Thyroid gland (tissue), 4 donors: ENCODE results near the gene KISS1R. TPM values are rescaled to one million over a fixed set of nuclear protein-coding genes. Genes with fewer than 3 reads are reported as not detected.
"Not testable (repeated sequence)": the region's sequence is repeated elsewhere in the genome, so short reads cannot be mapped to it uniquely, and the experiment has no call there.

Experiments
- DNase-seq, 2 donors: peaks; one replicate each; pipeline ENCODE4 v3.0.0-alpha.2; 2019
- H3K27ac ChIP-seq, 3 donors: fragments of 200-600 bp; sonication (generic); 1 replicate in 2 of 3; 2 replicates in 1 of 3; pipeline ENCODE4 v1.5.1; 2016 to 2019; ENCODE audit warnings: mild to moderate bottlenecking in 1 of 3, moderate library complexity in 1 of 3
- H3K27me3 ChIP-seq: fragments of 200-600 bp; sonication (generic); one replicate; pipeline ENCODE4 v1.5.1; 2019
- H3K36me3 ChIP-seq, 2 donors: fragments of 200-600 bp; sonication (generic); one replicate each; pipeline ENCODE4 v1.5.1; 2016 to 2019
- H3K4me1 ChIP-seq, 2 donors: fragments of 200-600 bp; sonication (generic); one replicate each; pipeline ENCODE4 v1.5.1; 2017 to 2019
- H3K4me3 ChIP-seq, 3 donors: fragments of 200-600 bp; sonication (generic); replicated peaks in 1 of 3; 1 replicate in 2 of 3; 2 replicates in 1 of 3; pipeline ENCODE4 v1.5.1; 2016; ENCODE audit warnings: mild to moderate bottlenecking in 1 of 3
- H3K9me3 ChIP-seq: fragments of 200-600 bp; sonication (generic); one replicate; pipeline ENCODE4 v1.5.1; 2017
- POLR2A ChIP-seq, 2 donors: fragments of 450-650 bp; IDR thresholded peaks; one replicate each; pipeline ENCODE4 v1.6.1; 2017; ENCODE audit warnings: antibody characterized with exemption in 2 of 2, mild to moderate bottlenecking in 2 of 2, moderate library complexity in 1 of 2
- WGBS, 2 donors: methylation state at CpG; one replicate each; pipeline ENCODE4 v1.1.5; 2017; 5-methylcytosine and 5-hydroxymethylcytosine counted together
- intact Hi-C: fragments of 100-400 bp; cut with DNase I; formaldehyde crosslinking; loops from one replicate; pipeline ENCODE4 v1.15.1; 2023
- total RNA-seq, 4 donors: library from RNA; depleted of rRNA; stranded (reverse); fragments of >200 nt; gene quantifications; one replicate each; pipeline ENCODE4 v1.2.3, GENCODE V29; 2016
- TF ChIP-seq, protein P1 (sequence below), 6 experiments: fragments of 200-600 bp in 3 of 6; fragments of 450-650 bp in 3 of 6; sonication (generic) in 3 of 6; IDR thresholded peaks; one replicate each; pipeline ENCODE4 v1.5.1; 2016 to 2019; ENCODE audit warnings: antibody characterized with exemption in 6 of 6, mild to moderate bottlenecking in 2 of 6, inconsistent platforms in 1 of 6, moderate library complexity in 1 of 6

The KISS1R gene
- total RNA-seq, 4 donors from 2014 or later, result not detected

GRCh38 chr19:873084-873483, 44.0 kb upstream of the KISS1R start:
- TF ChIP-seq, protein P1, sequence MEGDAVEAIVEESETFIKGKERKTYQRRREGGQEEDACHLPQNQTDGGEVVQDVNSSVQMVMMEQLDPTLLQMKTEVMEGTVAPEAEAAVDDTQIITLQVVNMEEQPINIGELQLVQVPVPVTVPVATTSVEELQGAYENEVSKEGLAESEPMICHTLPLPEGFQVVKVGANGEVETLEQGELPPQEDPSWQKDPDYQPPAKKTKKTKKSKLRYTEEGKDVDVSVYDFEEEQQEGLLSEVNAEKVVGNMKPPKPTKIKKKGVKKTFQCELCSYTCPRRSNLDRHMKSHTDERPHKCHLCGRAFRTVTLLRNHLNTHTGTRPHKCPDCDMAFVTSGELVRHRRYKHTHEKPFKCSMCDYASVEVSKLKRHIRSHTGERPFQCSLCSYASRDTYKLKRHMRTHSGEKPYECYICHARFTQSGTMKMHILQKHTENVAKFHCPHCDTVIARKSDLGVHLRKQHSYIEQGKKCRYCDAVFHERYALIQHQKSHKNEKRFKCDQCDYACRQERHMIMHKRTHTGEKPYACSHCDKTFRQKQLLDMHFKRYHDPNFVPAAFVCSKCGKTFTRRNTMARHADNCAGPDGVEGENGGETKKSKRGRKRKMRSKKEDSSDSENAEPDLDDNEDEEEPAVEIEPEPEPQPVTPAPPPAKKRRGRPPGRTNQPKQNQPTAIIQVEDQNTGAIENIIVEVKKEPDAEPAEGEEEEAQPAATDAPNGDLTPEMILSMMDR (IDR thresholded peaks at IDR 0.05), result no peak
- no peak for TF ChIP-seq POLR2A (IDR thresholded peaks at IDR 0.05)
- Histone ChIP-seq H3K27ac (no peak overlapping the region), H3K27me3 (no peaks in the 10 kb centered on the region), H3K4me3 (no peak overlapping the region), H3K4me1 (peaks cover 0 to 4% of the 10 kb centered on the region in 2 donors), H3K9me3 (no peaks in the 10 kb centered on the region), H3K36me3 (peaks cover 26% of the 10 kb centered on the region in 2 donors)
- DNase-seq, result peak in 1 of 2 donors; percentile 26
- WGBS, 2 donors, result 100% methylated on average over 3 to 4 of the region's 13 CpGs
- intact Hi-C loops, result no loop called here

DNA sequence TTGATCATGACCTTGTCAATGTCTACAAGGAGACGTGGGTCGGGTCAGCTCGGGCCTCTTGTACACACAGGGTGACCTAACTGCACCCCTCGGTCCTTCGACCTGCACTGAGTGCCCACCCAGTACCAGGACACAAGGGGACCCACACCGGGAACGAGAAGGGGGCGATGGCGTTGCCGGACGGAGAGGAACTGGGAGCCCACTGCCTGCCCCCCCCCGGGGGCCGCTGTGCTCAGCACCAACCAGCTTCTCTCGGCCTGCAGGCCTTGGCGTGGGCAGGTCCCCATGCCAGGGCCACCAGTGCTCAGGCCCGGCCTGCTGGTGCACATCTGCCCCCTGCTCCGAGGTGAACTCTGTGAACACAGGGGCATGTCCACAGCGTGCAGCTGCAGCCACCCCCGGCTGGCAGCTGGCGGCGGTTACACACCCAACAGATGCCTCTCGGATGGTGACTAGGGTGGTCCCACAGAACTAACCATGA, 43.5 kb upstream of the KISS1R start:
- no peak for DNase-seq
- Histone ChIP-seq H3K9me3 (no peaks in the 10 kb centered on the region), H3K36me3 (peaks cover 24 to 26% of the 10 kb centered on the region in 2 donors), H3K4me3 (no peak overlapping the region), H3K27ac (no peak overlapping the region), H3K4me1 (peaks cover 0 to 4% of the 10 kb centered on the region in 2 donors), H3K27me3 (no peaks in the 10 kb centered on the region)
- intact Hi-C loops, result no loop called here
- TF ChIP-seq, protein P1 (IDR thresholded peaks at IDR 0.05), result no peak
- no peak for TF ChIP-seq POLR2A (IDR thresholded peaks at IDR 0.05)
- 93 to 94% methylated on average over 3 to 17 of the region's 22 CpGs for WGBS, 2 donors

- H3K4me3 ChIP-seq, result no peak overlapping the region
- no peaks in the 10 kb centered on the region for H3K27me3 ChIP-seq
- H3K27ac ChIP-seq, result no peak overlapping the region
- TF ChIP-seq, protein P1 (IDR thresholded peaks at IDR 0.05), result no peak
- no peak for TF ChIP-seq POLR2A (IDR thresholded peaks at IDR 0.05)
- peaks cover 34% of the 10 kb centered on the region in 2 donors for H3K36me3 ChIP-seq
- H3K4me1 ChIP-seq, result no peaks in the 10 kb centered on the region
- no peaks in the 10 kb centered on the region for H3K9me3 ChIP-seq
- intact Hi-C loops, result no loop called here
- WGBS, 2 donors, result 90 to 95% methylated on average over 23 to 27 of the region's 28 CpGs
- no peak for DNase-seq
Observed at GRCh38 chr19:875265-875879, 41.8 kb upstream of the KISS1R start.

DNA sequence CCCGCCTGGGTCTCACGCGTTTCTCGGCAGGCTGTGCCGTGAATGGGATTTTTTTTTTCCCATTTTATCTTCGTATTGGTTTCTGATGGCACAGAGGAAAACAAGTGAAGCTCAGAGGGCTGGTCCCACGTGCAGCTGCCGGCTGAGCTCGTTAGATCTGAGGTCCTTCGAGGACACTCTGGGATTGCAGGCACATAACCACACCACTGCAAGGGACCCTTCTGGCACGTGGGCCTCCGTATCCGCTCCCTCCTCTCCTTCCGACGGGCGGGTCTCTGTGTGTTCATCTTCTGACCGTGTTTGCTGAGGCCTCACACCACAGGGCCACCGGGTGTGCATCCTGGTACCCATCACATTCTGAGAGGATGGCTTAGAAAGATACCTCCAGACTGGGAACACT, 41.0 kb upstream of the KISS1R start:
- DNase-seq, result no peak
- no peak for TF ChIP-seq POLR2A (IDR thresholded peaks at IDR 0.05)
- TF ChIP-seq, protein P1 (IDR thresholded peaks at IDR 0.05), result no peak
- no peak overlapping the region for H3K27ac ChIP-seq
- intact Hi-C loops, result no loop called here
- no peaks in the 10 kb centered on the region for H3K27me3 ChIP-seq
- peaks cover 29 to 35% of the 10 kb centered on the region in 2 donors for H3K36me3 ChIP-seq
- H3K4me3 ChIP-seq, result no peak overlapping the region
- WGBS, 2 donors, result 86 to 90% methylated on average over 17 to 18 of the region's 18 CpGs
- H3K4me1 ChIP-seq, result no peaks in the 10 kb centered on the region
- no peaks in the 10 kb centered on the region for H3K9me3 ChIP-seq

- 91 to 96% methylated on average over 8 to 24 of the region's 29 CpGs for WGBS, 2 donors
- Histone ChIP-seq H3K27ac (no peak overlapping the region), H3K27me3 (no peaks in the 10 kb centered on the region), H3K4me1 (no peaks in the 10 kb centered on the region), H3K9me3 (no peaks in the 10 kb centered on the region), H3K4me3 (no peak overlapping the region), H3K36me3 (peaks cover 32 to 39% of the 10 kb centered on the region in 2 donors)
- intact Hi-C loops, result no loop called here
- DNase-seq, result no peak
- no peak for TF ChIP-seq POLR2A (IDR thresholded peaks at IDR 0.05)
- TF ChIP-seq, protein P1 (IDR thresholded peaks at IDR 0.05), result no peak
Observed at GRCh38 chr19:876780-877314, 40.3 kb upstream of the KISS1R start.

DNA sequence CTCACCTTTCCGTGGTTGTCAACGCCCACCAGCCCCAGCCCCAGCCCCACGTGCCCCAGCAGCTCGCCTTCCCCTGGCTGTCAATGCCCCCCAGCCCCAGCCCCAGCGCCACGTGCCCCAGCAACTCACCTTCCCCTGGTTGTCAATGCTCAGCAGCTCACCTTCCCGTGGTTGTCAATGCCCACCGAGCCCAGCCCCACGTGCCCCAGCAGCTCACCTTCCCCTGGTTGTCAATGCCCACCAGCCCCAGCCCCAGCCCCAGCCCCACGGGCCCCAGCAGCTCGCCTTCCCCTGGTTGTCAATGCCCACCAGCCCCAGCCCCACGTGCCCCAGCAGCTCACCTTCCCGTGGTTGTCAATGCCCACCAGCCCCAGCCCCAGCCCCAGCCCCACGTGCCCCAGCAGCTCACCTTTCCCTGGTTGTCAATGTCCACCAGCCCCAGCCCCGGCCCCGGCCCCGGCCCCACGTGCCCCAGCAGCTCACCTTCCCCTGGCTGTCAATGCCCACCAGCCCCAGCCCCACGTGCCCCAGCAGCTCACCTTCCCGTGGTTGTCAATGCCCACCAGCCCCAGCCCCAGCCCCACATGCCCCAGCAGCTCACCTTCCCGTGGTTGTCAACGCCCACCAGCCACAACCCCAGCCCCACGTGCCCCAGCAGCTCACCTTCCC, 39.0 kb upstream of the KISS1R start:
- H3K27ac ChIP-seq, H3K4me3 ChIP-seq, H3K27me3 ChIP-seq, DNase-seq, H3K9me3 ChIP-seq, intact Hi-C loops, H3K4me1 ChIP-seq: not testable (repeated sequence)
- WGBS, 2 donors, result 90 to 94% methylated on average over 7 to 10 of the region's 23 CpGs
- peaks cover 32 to 33% of the 10 kb centered on the region in 2 donors for H3K36me3 ChIP-seq

DNA sequence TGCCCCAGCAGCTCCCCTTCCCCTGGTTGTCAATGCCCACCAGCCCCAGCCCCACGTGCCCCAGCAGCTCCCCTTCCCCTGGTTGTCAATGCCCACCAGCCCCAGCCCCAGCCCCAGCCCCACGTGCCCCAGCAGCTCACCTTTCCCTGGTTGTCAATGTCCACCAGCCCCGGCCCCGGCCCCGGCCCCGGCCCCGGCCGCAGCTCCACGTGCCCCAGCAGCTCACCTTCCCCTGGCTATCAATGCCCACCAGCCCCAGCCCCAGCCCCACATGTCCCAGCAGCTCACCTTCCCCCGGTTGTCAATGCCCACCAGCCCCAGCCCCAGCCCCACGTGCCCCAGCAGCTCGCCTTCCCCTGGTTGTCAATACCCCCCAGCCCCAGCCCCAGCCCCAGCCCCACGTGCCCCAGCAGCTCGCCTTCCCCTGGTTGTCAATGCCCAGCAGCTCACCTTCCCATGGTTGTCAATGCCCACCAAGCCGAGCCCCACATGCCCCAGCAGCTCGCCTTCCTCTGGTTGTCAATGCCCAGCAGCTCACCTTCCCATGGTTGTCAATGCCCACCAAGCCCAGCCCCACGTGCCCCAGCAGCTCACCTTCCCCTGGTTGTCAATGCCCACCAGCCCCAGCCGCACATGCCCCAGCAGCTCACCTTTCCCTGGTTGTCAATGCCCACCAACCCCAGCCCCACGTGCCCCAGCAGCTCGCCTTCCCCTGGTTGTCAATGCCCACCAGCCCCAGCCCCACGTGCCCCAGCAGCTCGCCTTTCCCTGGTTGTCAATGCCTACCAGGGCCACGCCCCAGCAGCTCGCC, 38.2 kb upstream of the KISS1R start:
- DNase-seq, intact Hi-C loops, H3K4me1 ChIP-seq, H3K4me3 ChIP-seq, H3K27ac ChIP-seq, H3K9me3 ChIP-seq, H3K27me3 ChIP-seq: not testable (repeated sequence)
- 87 to 90% methylated on average over 9 to 11 of the region's 24 CpGs for WGBS, 2 donors
- H3K36me3 ChIP-seq, result peaks cover 35 to 38% of the 10 kb centered on the region in 2 donors
